ENCODE data around the gene KRTAP4-4.

DNA sequence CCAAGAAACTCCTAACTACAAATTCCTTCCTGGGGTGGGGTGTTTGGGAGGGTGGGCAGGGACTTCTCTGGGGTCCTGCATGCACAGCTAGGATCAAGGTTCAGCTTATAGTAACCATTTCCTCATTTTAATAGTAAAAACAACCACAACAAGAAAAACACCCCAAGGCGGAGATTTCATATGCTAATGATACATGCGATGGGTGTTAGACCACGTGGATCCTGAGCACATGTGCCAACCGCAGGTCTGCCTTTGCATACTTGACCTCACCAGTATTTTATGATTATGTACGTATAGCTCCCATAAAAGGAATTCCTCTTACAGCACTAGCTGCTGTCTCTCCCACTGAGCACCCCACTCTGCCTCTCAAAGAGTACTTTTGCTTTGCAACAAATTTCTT, 44.3 kb downstream of the KRTAP4-4 start:
- TF ChIP-seq, protein P1, sequence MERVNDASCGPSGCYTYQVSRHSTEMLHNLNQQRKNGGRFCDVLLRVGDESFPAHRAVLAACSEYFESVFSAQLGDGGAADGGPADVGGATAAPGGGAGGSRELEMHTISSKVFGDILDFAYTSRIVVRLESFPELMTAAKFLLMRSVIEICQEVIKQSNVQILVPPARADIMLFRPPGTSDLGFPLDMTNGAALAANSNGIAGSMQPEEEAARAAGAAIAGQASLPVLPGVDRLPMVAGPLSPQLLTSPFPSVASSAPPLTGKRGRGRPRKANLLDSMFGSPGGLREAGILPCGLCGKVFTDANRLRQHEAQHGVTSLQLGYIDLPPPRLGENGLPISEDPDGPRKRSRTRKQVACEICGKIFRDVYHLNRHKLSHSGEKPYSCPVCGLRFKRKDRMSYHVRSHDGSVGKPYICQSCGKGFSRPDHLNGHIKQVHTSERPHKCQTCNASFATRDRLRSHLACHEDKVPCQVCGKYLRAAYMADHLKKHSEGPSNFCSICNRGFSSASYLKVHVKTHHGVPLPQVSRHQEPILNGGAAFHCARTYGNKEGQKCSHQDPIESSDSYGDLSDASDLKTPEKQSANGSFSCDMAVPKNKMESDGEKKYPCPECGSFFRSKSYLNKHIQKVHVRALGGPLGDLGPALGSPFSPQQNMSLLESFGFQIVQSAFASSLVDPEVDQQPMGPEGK (CRISPR knock-in tag; IDR thresholded peaks at IDR 0.05; ENCODE audit: borderline replicate concordance): no peak
- TF ChIP-seq CSDC2 (CRISPR knock-in tag; IDR thresholded peaks at IDR 0.05) (no peak), ZNF8 (CRISPR knock-in tag; IDR thresholded peaks at IDR 0.05) (no peak)
- TF ChIP-seq, protein P2, sequence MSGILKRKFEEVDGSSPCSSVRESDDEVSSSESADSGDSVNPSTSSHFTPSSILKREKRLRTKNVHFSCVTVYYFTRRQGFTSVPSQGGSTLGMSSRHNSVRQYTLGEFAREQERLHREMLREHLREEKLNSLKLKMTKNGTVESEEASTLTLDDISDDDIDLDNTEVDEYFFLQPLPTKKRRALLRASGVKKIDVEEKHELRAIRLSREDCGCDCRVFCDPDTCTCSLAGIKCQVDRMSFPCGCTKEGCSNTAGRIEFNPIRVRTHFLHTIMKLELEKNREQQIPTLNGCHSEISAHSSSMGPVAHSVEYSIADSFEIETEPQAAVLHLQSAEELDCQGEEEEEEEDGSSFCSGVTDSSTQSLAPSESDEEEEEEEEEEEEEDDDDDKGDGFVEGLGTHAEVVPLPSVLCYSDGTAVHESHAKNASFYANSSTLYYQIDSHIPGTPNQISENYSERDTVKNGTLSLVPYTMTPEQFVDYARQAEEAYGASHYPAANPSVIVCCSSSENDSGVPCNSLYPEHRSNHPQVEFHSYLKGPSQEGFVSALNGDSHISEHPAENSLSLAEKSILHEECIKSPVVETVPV (CRISPR knock-in tag; IDR thresholded peaks at IDR 0.05): no peak

Measured in SK-N-SH treated with all-trans-retinoic acid at 6 μM for 48 hours (cell line).